A549 treated with Mapracorat at 1 μM for 4 hours (cell line): ENCODE measurements around the gene PYGL. TPM values are rescaled to one million over a fixed set of nuclear protein-coding genes. Genes with fewer than 3 reads are reported as not detected.

Experiments used
- total RNA-seq: library from RNA; stranded (reverse); fragments of 200-300 nt; extraction: Qiagen RNA extraction; gene quantifications from 5 replicates; pipeline ENCODE4 v1.2.3, GENCODE V29; 2022

PYGL gene
- 116 to 164 TPM (median 151 TPM) in 5 replicates for total RNA-seq

DNA sequence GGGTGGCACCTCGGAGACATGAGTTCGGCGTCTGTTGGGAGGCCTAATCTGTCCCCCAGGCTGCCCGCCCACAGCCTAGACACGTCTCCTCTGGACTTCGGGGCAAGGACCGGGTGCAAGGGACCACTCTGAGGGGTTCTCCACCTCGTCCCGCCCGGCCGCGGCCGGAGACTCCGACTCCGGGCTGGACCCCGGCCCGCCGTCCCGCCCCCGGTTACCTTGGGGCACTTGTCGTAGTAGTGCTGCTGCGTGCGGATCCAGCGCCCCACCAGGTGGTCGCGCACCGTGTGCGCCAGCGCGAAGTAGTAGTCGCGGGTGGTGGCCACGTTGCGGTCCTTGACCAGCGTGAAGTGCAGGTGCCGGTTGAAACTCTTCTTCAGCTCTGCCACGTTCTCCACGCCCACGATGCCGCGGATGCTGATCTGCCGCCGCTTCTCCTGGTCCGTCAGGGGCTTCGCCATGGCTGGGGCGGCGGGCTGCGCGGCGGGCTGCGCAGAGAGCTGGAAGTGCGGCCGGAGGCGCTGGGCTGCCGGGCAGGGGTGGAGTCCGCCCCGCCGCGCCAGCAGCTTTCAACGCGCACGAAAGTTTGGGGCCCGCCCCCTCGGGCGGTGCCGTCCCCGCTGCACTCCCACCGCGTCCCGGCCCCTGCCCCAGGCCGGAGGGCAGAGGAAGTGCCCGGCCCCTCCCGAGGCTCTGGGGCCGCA is at the start of gene PYGL:
PYGL (minus strand) TSS at position 541 of the 704 bp plus-strand sequence; CDS start at position 461, 80 bp downstream.

DNA sequence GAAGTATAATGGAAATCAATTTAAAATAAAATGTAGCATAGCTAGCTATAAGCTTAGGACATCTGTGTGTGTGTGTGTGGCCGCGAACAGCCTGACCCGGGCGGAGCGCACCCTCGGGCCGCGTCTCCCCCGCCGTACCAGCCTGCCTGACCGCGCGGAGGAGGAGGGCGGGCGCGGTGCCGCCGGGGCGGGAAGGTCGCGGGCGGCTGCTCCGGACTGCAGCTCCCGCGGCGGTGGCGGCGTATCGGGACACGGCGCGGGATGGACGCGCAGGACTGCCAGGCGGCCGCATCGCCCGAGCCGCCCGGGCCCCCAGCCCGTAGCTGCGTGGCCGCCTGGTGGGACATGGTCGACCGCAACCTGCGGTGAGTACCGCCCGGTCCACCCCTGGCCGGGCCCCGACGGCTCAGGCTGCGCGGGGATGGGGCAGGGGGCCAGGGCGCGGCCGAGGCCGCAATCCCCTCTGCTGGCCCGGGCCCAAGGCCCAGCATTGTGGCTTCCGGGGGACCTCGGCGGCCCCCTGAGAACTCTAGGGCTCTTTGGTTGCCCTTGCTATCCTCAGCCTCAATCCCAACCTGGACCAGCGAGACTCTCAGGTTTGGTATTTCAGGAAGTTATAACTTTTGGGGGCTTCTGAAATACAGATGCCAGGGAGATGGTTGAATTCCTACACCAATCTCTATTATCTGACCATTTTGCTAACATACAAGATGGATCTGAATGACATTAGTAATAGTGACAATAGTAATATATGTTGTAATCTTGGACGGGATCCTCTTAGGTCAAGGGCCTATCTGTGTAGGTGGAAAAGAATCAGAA is 72.2 kb downstream of the PYGL start, which contains the start of gene ABHD12B:
ABHD12B (plus strand) TSS at position 140 of the 819 bp plus-strand sequence; CDS start at position 262, 122 bp downstream.

Other genes with a start within 250 kb of the PYGL start
- gene NIN, start 113.3 kb downstream of the PYGL start, total RNA-seq = 11.4 to 18.1 TPM (median 14.9 TPM) in 5 replicates
- not detected in 5 replicates for gene ABHD12B, start 72.4 kb downstream of the PYGL start, total RNA-seq
- 8.0 to 13.7 TPM (median 12.5 TPM) in 5 replicates for gene TRIM9, start 150.6 kb upstream of the PYGL start, total RNA-seq